ENCODE data around the gene SACM1L. TPM values are rescaled to one million over a fixed set of nuclear protein-coding genes. Genes with fewer than 3 reads are reported as not detected.

SACM1L gene
- total and polyA plus RNA-seq, 2 of the 13 experiments (the other 11 are each of a cell fraction or from before 2014, with no cell fraction given): 15.1 to 27.8 TPM

GRCh38 chr3:45704301-45704943 lies 15.2 kb downstream of the SACM1L start:
- peaks cover 3 to 40% of the 10 kb centered on the region in 2 experiments for H3K36me3 ChIP-seq (replicated peaks in 1 of 2; ENCODE audit: control insufficient read depth in 1 of 2, insufficient read depth in 2 of 2, low read length in 2 of 2)
- ChIA-PET CTCF (ENCODE audit: low intra/inter-chr PET ratio, low total read pairs) (no interaction called here), POLR2A (interaction anchor here (1.4 kb wide), 1 partner anchor 15 kb away, joined by 3 read pairs; the partner anchor contains the start of gene SACM1L)
- no peak overlapping the region for H3K4me2 ChIP-seq (ENCODE audit: low read depth, low read length)
- ATAC-seq (no peak), DNase-seq (ENCODE audit: low spot score) (no peak), FAIRE-seq (no peak)
- no peaks in the 10 kb centered on the region for H3K27me3 ChIP-seq (ENCODE audit: control insufficient read depth in 1 of 2, insufficient read depth in 2 of 2, low read length in 2 of 2)
- intact Hi-C loops (cut with micrococcal nuclease; ENCODE audit: unreplicated experiment) (no loop called here), in situ Hi-C loops (cut with HindIII; ENCODE audit: extremely low pct_ligation_motif_present, low pct_unique_long_range_greater_than_20kb) (no loop called here)
- TF ChIP-seq ZNF503 (CRISPR knock-in tag; IDR thresholded peaks at IDR 0.05): no peak
- TF ChIP-seq ZBTB20 (CRISPR knock-in tag; IDR thresholded peaks at IDR 0.05; ENCODE audit: borderline replicate concordance, low read depth): no peak
- TF ChIP-seq ZNF280B (CRISPR knock-in tag; IDR thresholded peaks at IDR 0.05; ENCODE audit: borderline replicate concordance): no peak
- TF ChIP-seq DDIT3 (CRISPR knock-in tag; IDR thresholded peaks at IDR 0.05): no peak
- no peak for TF ChIP-seq ZNF367 (CRISPR knock-in tag; IDR thresholded peaks at IDR 0.05; ENCODE audit: borderline replicate concordance)
- no peak for TF ChIP-seq ZNF326 (CRISPR knock-in tag; IDR thresholded peaks at IDR 0.05; ENCODE audit: borderline replicate concordance)
- no peak for TF ChIP-seq ZNF552 (CRISPR knock-in tag; IDR thresholded peaks at IDR 0.05; ENCODE audit: borderline replicate concordance)
- no peak for TF ChIP-seq ZSCAN22 (CRISPR knock-in tag; IDR thresholded peaks at IDR 0.05)
- no peak for TF ChIP-seq AGO1 (IDR thresholded peaks at IDR 0.05; ENCODE audit: low read depth, low read length, poor library complexity, severe bottlenecking)
- TF ChIP-seq MLLT10 (CRISPR knock-in tag; IDR thresholded peaks at IDR 0.05): no peak
- TF ChIP-seq ADNP (CRISPR knock-in tag; IDR thresholded peaks at IDR 0.05): no peak
- no peak for TF ChIP-seq NFIB (CRISPR knock-in tag; IDR thresholded peaks at IDR 0.05; ENCODE audit: borderline replicate concordance)
- no peak overlapping the region for H3K9ac ChIP-seq (ENCODE audit: insufficient read depth, low read depth, low read length)
- no TSS peak for BruUV-seq (replicated peaks)
- H2AFZ ChIP-seq (ENCODE audit: low read length): no peak overlapping the region
- no peak overlapping the region for H3K27ac ChIP-seq (ENCODE audit: extremely low read length, insufficient read depth, low read length)
- H4K20me1 ChIP-seq (ENCODE audit: insufficient read depth, low read length): no peaks in the 10 kb centered on the region
- H3K4me1 ChIP-seq (ENCODE audit: insufficient read depth, low read length): no peaks in the 10 kb centered on the region
- H3K79me2 ChIP-seq (ENCODE audit: insufficient read depth, low read length): peaks cover 30% of the 10 kb centered on the region
- no peaks in the 10 kb centered on the region for H3K9me3 ChIP-seq (ENCODE audit: low read length)
- H3K4me3 ChIP-seq (replicated peaks in 1 of 3; ENCODE audit: insufficient read depth in 1 of 3, low read depth in 2 of 3, low read length in 3 of 3): no peak overlapping the region
- 99% methylated on average over 4 of the region's 4 CpGs for WGBS (ENCODE audit: low lambda C conversion rate)
